ENCODE measurements around the gene EEF1G.

Gene EEF1G

GRCh38 chr11:62608776-62609175, 35.1 kb upstream of the EEF1G start:
- DNase-seq (ENCODE audit: low read depth): no peak
- H3K4me3 ChIP-seq (ENCODE audit: low read depth, low read length): no peak overlapping the region
- no peak for TF ChIP-seq CTCF (IDR thresholded peaks at IDR 0.05; ENCODE audit: control insufficient read depth, extremely low read depth, insufficient read depth)

GRCh38 chr11:62607714-62608113, 34.0 kb upstream of the EEF1G start:
- DNase-seq (ENCODE audit: low read depth): no peak
- no peak overlapping the region for H3K4me3 ChIP-seq (ENCODE audit: low read depth, low read length)
- TF ChIP-seq CTCF (IDR thresholded peaks at IDR 0.05; ENCODE audit: control insufficient read depth, extremely low read depth, insufficient read depth): no peak

GRCh38 chr11:62605902-62606301, 32.2 kb upstream of the EEF1G start:
- no peak for TF ChIP-seq CTCF (IDR thresholded peaks at IDR 0.05; ENCODE audit: control insufficient read depth, extremely low read depth, insufficient read depth)

GRCh38 chr11:62605467-62605866, 31.8 kb upstream of the EEF1G start:
- TF ChIP-seq CTCF (IDR thresholded peaks at IDR 0.05; ENCODE audit: control insufficient read depth, extremely low read depth, insufficient read depth): no peak
- no peak for DNase-seq (ENCODE audit: low read depth)
- H3K4me3 ChIP-seq (ENCODE audit: low read depth, low read length): no peak overlapping the region

More at GRCh38 chr11:62605902-62606301, 32.2 kb upstream of the EEF1G start:
- H3K4me3 ChIP-seq (ENCODE audit: low read depth, low read length): no peak overlapping the region
- DNase-seq (ENCODE audit: low read depth): no peak

GRCh38 chr11:62604460-62605120, 30.9 kb upstream of the EEF1G start:
- no peak overlapping the region for H3K4me3 ChIP-seq (ENCODE audit: low read depth, low read length)
- no peak for TF ChIP-seq CTCF (IDR thresholded peaks at IDR 0.05; ENCODE audit: control insufficient read depth, extremely low read depth, insufficient read depth)
- no peak for DNase-seq (ENCODE audit: low read depth)

- DNase-seq (ENCODE audit: low read depth): no peak
- no peak for TF ChIP-seq CTCF (IDR thresholded peaks at IDR 0.05; ENCODE audit: control insufficient read depth, extremely low read depth, insufficient read depth)
- no peak overlapping the region for H3K4me3 ChIP-seq (ENCODE audit: low read depth, low read length)
These were observed 30.1 kb upstream of the EEF1G start for GRCh38 chr11:62603776-62604299.

- peak overlapping the region; percentile 99 for H3K4me3 ChIP-seq (ENCODE audit: low read depth, low read length)
- no peak for DNase-seq (ENCODE audit: low read depth)
- no peak for TF ChIP-seq CTCF (IDR thresholded peaks at IDR 0.05; ENCODE audit: control insufficient read depth, extremely low read depth, insufficient read depth)
These were observed 29.3 kb upstream of the EEF1G start for GRCh38 chr11:62603072-62603408.

All from LNCaP clone FGC (cell line).